ENCODE measurements around the gene PKP1.

GRCh38 chr1:201305815-201306214, 22.5 kb downstream of the PKP1 start:
- no peak for TF ChIP-seq POLR2A (IDR thresholded peaks at IDR 0.05)
- TF ChIP-seq CTCF (IDR thresholded peaks at IDR 0.05): no peak
